HFF-Myc (cell line): ENCODE results near the gene TMBIM1.

Experiments used
- DNase-seq: peaks from one replicate; pipeline ENCODE4 v3.0.0-alpha.2; 2011; ENCODE audit warnings: low read depth; ENCODE audit errors: extremely low read depth
- H3K4me3 ChIP-seq: replicated peaks from 2 replicates; pipeline ENCODE4 v1.5.1; 2011; ENCODE audit warnings: low read depth, mild to moderate bottlenecking, control low read depth, low read length
- TF ChIP-seq, protein P1 (sequence below): IDR thresholded peaks from 2 replicates; pipeline ENCODE4 v1.5.1; 2012; ENCODE audit warnings: mild to moderate bottlenecking, low read depth, low read length, control low read depth; ENCODE audit errors: missing control alignments

Gene TMBIM1, protein sequence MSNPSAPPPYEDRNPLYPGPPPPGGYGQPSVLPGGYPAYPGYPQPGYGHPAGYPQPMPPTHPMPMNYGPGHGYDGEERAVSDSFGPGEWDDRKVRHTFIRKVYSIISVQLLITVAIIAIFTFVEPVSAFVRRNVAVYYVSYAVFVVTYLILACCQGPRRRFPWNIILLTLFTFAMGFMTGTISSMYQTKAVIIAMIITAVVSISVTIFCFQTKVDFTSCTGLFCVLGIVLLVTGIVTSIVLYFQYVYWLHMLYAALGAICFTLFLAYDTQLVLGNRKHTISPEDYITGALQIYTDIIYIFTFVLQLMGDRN

DNA sequence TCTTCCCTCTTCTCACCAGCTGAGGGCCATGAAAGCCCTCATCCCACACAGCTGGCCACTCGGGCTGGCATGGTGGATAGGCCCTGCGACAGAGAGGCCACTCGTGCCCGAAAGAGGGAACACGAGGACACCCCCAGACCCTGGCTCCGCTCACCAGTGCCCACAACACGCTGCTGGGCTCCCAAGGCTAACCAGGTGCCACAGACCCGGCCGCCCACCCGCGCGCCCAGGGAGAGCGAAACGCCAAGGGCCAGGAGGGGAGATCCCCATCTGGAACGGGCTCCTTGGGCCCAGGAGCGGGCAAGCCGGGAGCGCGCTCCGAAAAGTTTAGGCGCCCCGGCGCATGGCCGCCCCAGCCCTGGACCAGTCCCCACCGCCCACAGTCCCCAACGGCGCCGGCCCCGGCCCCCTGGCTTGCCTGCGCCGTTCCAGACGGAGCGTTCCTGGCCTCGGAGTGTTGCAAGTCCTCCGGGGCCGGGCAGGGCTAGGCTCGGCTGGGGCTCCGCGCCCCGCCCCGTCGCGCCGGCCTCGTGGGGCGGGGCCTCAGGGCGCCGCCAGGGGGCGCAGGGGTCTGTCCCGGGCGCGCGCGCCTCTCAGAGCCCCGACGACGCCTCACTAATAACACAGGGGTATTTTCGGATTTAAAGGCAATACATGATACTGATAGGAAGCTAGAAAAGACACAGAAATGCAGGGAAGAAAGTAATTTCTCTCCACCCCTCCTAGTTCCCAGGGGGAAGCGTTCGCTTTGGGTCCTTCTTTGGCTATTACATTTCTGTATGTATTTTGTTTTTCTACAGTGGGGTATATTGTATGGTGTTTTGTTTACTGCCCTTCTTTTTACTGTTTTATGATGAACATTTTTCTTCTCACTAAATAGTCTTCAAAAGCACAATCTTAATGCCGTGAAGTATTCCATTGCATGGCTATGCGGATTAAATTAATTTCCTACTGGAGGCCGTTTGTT lies at the start of gene TMBIM1:
Gene TMBIM1 (minus strand): TSS at position 456 of the 967 bp plus-strand sequence. CDS start 10,362 bp downstream, outside the sequence.
- DNase-seq = no peak
- H3K4me3 ChIP-seq = peak within 1 kb of the TSS; percentile 77
- TF ChIP-seq, protein P1, sequence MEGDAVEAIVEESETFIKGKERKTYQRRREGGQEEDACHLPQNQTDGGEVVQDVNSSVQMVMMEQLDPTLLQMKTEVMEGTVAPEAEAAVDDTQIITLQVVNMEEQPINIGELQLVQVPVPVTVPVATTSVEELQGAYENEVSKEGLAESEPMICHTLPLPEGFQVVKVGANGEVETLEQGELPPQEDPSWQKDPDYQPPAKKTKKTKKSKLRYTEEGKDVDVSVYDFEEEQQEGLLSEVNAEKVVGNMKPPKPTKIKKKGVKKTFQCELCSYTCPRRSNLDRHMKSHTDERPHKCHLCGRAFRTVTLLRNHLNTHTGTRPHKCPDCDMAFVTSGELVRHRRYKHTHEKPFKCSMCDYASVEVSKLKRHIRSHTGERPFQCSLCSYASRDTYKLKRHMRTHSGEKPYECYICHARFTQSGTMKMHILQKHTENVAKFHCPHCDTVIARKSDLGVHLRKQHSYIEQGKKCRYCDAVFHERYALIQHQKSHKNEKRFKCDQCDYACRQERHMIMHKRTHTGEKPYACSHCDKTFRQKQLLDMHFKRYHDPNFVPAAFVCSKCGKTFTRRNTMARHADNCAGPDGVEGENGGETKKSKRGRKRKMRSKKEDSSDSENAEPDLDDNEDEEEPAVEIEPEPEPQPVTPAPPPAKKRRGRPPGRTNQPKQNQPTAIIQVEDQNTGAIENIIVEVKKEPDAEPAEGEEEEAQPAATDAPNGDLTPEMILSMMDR = peak; percentile 58

DNA sequence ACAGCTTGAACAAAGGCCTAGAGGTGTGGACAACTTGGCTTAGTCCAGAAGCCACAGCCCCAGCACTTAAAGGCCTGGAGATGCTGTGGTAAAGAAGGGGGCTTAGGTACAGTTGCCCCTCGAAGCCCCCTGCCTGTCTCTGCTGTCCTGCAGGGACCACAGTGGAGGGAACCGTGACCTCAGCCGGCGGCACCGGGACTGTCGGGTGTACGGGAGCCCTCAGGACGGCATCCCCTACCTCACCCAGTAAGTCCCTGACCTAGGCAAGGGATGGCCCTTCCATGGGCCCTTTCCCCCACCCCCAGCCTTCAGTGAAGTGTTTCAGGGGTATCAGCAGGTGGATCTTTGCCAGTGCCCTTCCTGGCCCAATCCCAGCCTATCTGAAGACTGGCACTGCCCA lies 49.1 kb upstream of the TMBIM1 start:
- TF ChIP-seq, protein P1 = no peak
- no peak overlapping the region for H3K4me3 ChIP-seq
- DNase-seq = no peak

DNA sequence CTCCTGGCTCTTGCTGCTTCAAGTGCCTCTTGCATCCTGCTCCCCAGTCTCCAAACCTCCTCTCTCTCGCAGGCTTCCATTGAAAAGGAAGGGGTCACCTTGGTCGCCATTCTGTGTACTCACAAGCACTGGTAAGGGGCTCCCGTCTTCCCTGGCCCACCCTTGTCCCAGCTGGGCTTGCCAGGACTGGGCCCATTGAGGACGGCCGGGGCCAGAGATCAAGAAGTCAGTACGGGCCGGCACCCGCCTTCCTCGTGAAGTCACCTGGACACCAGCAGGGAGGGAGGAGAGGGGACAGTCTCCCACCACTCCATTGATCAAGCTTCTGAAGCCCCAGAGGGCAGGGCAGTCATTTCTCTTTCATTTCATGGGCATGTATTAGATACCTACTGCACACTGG lies 48.4 kb upstream of the TMBIM1 start:
- no peak for DNase-seq
- H3K4me3 ChIP-seq = no peak overlapping the region
- TF ChIP-seq, protein P1 = no peak

DNA sequence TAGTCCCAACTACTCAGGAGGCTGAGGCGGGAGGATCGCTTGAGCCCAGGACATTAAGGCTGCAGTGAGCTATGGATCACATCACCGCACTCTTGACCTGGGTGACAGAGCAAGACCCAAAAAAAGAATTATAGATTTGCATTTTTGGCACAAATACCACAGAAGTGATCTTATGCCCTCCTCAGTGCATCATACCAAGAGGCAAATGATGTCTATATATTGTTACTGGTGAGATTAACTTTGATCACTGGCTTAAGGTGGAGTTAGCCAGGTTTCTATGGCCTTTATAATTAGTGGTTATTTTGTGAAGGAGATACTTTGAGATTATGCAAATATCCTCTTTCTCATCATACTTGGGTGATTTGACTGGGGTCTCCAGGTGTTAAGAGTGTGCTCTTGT lies 42.2 kb upstream of the TMBIM1 start:
- no peak overlapping the region for H3K4me3 ChIP-seq
- TF ChIP-seq, protein P1 = no peak
- no peak for DNase-seq

DNA sequence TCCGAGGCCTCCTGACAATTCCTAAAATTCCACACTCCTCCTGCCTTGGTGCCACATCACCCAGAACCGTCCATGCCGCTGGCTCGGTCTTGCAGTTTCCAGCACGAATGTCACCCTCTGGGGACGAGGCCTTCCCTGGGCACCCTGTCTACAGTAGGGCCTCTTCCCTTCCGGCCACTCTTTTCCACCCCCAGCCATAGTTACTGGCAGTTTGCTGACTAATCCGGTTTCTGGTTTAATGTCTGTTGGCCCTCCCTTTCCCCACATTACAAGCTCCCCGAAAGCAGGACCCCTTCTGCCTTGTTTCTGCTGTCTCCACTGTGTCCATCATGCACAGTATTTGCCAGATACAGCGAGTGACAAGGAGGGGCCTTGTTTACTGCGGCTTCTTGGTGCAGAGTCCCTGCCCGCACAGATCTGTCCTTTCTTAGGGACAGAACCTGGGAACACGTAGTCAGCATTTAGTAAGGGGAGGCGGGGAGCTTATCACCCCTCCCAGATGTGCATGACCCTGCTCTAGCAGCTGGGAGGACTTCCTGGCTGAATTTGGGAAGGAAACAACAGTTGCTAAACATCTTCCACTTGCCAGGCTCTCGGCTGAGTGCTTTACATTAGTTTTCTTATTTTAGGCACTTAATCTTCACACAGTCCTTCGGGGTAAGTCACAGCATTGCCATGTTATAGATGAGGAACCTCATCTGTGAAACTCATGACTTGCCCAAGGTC lies 40.8 kb upstream of the TMBIM1 start:
- TF ChIP-seq, protein P1 = no peak
- DNase-seq = no peak
- H3K4me3 ChIP-seq = no peak overlapping the region

DNA sequence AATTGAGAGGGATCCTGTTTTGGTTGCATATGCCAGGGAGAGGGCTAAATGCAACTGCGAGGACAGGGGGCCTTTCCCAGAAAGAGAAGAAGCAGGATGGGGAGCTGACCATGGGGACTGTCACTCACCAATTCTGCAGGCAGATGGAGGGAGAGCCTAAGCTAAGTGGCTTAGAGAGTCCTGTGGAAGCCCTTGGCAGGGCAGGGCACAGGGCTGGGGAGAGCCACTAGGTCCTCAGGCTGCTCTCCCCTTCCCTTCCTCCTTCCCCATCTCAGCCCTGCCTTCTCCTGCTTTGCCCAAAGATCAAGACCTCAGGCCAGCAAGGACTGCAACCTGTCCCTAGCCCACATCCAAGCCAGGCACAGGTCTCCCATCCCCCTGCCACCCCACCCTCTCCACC lies 40.0 kb upstream of the TMBIM1 start:
- no peak overlapping the region for H3K4me3 ChIP-seq
- DNase-seq = no peak
- TF ChIP-seq, protein P1 = no peak
